GM12872 (cell line): ENCODE data around the gene PSMA4.

Experiments
- TF ChIP-seq, protein P1 (sequence below): IDR thresholded peaks from 3 replicates; pipeline ENCODE4 v1.5.1; 2011; ENCODE audit warnings: low read depth, mild to moderate bottlenecking, low read length, moderate library complexity; ENCODE audit not compliant: insufficient read depth

Gene PSMA4

DNA sequence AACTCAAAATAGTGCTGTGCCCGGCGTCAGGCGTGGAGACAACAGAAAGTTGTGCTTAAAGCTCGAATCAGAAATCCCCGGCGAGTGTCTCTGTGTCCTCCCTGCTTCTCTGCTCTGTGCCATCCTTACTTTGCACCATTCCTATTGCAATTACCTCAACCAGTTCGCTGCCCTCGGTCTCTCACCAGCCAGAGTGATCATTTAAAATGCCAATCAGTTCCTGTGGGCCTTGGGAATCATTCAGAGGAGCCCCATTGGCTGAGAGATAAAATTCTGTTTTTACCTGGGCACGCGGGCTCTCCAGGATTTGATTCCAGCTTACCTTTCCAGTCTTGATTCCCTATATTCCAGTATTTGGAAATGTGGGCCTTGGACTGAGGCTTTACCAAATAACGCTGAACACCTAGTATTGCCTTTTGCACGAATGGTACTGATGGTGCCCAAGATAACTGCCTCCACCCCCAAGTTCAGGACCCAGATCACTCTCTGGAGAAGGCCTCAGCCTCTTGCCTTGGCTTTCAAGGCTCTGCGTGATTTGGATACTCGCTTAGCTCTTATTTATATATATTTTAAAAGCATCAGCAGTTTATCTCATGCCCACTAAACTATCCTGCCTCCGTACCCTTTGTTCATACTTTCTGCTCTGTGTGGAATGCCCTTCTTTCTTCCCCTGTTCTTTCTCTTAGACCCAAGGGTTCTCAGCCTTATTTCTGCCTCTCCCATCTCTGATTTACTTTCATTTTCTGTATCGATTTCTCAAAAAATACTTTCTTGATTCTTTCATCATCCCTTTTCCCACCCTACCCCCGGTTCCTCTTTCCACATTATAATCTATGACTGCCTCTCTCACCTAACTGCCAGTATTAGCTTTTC, 863 bp downstream of the PSMA4 start:
- TF ChIP-seq, protein P1, sequence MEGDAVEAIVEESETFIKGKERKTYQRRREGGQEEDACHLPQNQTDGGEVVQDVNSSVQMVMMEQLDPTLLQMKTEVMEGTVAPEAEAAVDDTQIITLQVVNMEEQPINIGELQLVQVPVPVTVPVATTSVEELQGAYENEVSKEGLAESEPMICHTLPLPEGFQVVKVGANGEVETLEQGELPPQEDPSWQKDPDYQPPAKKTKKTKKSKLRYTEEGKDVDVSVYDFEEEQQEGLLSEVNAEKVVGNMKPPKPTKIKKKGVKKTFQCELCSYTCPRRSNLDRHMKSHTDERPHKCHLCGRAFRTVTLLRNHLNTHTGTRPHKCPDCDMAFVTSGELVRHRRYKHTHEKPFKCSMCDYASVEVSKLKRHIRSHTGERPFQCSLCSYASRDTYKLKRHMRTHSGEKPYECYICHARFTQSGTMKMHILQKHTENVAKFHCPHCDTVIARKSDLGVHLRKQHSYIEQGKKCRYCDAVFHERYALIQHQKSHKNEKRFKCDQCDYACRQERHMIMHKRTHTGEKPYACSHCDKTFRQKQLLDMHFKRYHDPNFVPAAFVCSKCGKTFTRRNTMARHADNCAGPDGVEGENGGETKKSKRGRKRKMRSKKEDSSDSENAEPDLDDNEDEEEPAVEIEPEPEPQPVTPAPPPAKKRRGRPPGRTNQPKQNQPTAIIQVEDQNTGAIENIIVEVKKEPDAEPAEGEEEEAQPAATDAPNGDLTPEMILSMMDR, result no peak

DNA sequence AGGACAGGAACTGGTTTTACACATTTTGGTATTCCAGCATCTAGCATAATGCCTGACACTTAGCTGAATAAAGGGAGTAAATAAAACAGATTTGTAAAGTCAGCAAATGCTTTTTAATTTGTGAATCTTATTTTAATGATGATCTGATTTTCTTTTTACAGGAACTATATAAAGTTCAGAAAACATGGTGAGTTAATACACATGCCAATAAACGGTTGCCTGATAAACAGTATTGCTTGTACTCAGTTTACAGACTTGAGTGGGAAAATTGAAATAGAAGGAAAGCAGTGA, 1.4 kb downstream of the PSMA4 start:
- TF ChIP-seq, protein P1, result no peak

GRCh38 chr15:78542647-78543046, 2.4 kb downstream of the PSMA4 start:
- TF ChIP-seq, protein P1, result no peak

- TF ChIP-seq, protein P1, result no peak
Measured at GRCh38 chr15:78550194-78550593, 9.9 kb downstream of the PSMA4 start.

GRCh38 chr15:78550815-78551214, 10.6 kb downstream of the PSMA4 start:
- TF ChIP-seq, protein P1, result no peak

- TF ChIP-seq, protein P1, result no peak
Measured at GRCh38 chr15:78551902-78552301, 11.7 kb downstream of the PSMA4 start.

DNA sequence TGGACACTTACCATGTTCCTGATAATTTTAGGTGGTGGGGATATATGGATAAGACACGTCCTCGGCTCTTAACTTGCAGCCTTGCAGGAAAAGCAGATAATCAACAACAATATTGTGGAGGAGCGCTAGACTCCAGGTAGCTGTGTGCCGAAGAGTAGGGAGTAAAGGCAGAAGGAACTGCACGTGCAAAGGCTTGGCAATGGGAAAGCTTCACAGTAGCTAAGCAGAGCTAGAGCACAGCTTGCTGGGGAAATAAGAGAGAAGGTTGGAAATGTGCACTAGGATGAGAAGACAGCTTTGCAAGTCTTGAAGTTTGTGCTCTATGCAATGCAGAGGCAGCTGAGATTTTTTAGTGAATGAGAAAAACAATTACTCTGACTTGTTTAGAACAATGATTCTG, 12.4 kb downstream of the PSMA4 start:
- TF ChIP-seq, protein P1, result no peak

DNA sequence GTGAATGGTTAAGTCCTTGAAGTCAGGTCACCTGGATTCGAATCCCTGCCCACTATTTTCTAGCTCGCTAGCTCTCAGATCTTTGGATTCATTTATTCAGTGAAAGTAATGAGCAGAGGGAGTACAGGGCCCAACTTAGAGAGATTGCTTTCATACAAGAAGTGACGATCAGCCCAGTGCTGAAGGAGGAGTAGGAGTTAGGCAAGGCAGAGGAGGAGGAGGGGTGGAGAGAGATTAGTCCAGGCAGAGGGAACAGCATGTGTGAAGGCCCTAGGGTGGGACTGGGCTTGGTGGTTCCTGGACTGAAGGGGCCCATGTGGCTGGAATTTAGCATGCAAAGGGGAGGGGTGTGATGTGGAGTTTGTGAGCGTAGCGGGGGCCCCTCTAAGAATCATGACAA, 21.2 kb downstream of the PSMA4 start:
- TF ChIP-seq, protein P1, result no peak
